Right lobe of liver (tissue), 4 donors: Measurements from ENCODE around the gene ELMO1.

Experiments
- CTCF ChIP-seq, 4 donors: fragments of 200-600 bp in 3 of 4; fragments of 450-650 bp in 1 of 4; IDR thresholded peaks; one replicate each; pipeline versions ENCODE4 v1.5.1 to v1.8.0; 2016 to 2022; ENCODE audit warnings: antibody characterized with exemption in 4 of 4, mild to moderate bottlenecking in 2 of 4
- POLR2A ChIP-seq: fragments of 450-650 bp; IDR thresholded peaks from one replicate; pipeline ENCODE4 v1.6.1; 2017; ENCODE audit warnings: antibody characterized with exemption, mild to moderate bottlenecking
- donor health status: DM: no; HTN: no; CAD: no.
- donor health status: DM: no; HTN: no; CAD: no.
- donor health status: DM: no; HTN: yes; CAD: no.

GRCh38 chr7:37150180-37150579 is 298.5 kb downstream of the ELMO1 start:
- TF ChIP-seq CTCF (IDR thresholded peaks at IDR 0.05): no peak
- TF ChIP-seq POLR2A: no peak
